ENCODE results near the gene INSRR.

The INSRR gene

DNA sequence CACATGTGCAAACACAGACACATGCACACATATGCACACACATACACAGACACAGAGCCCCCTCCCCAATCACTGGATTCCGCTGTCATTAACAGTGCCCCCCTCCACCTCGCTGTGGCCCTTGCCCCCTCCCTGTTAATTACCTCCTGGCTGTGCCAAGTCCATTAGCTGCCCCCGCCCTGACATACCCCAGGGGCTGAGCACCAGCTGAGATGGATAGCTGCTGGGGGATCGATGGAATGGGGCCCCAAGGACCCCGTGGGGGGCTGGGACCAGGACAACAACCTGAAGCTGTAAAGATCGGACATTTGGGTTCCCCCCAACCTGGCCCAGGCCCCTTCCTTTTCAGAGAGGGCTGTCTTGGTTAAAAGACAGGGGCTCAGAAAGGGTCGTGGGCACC is 25.0 kb upstream of the INSRR start:
- no peaks in the 10 kb centered on the region for H3K4me1 ChIP-seq (ENCODE audit: control extremely low read depth in 1 of 4, control insufficient read depth in 4 of 4, insufficient read depth in 4 of 4, low read length in 3 of 4)
- no peak overlapping the region for H3K27ac ChIP-seq (ENCODE audit: insufficient read depth in 1 of 2, low read depth in 1 of 2, low read length in 2 of 2, poor library complexity in 1 of 2, severe bottlenecking in 2 of 2)
- no peaks in the 10 kb centered on the region for H3K9me3 ChIP-seq (ENCODE audit: control extremely low read depth in 1 of 5, control insufficient read depth in 4 of 5, insufficient read depth in 2 of 5, low read depth in 1 of 5, low read length in 4 of 5)
- H3K4me3 ChIP-seq (ENCODE audit: control insufficient read depth in 1 of 7, extremely low read depth in 1 of 7, insufficient read depth in 4 of 7, low read depth in 2 of 7, low read length in 6 of 7), result no peak overlapping the region
- H3K27me3 ChIP-seq (replicated peaks in 2 of 5; ENCODE audit: control insufficient read depth in 4 of 5, insufficient read depth in 5 of 5, low read length in 4 of 5), result peaks cover 0 to 18% (median 11%) of the 10 kb centered on the region in 5 experiments
- H3K36me3 ChIP-seq (ENCODE audit: control insufficient read depth in 4 of 4, insufficient read depth in 4 of 4, low read length in 3 of 4), result no peaks in the 10 kb centered on the region
- DNase-seq, result no peak
- ChIA-PET POLR2A (no interaction called here), CTCF (interaction anchor here (1.2 to 12.7 kb wide), 5 partner anchors 9 to 85 kb away, joined by 3 to 201 read pairs (median 101); partner anchors contain the start of genes LRRC71 and NTRK1)
- 76% methylated on average over 4 of the region's 7 CpGs for WGBS (ENCODE audit: insufficient coverage)

- Histone ChIP-seq H3K4me1 (ENCODE audit: control extremely low read depth in 1 of 4, control insufficient read depth in 4 of 4, insufficient read depth in 4 of 4, low read length in 3 of 4) (no peaks in the 10 kb centered on the region), H3K9me3 (ENCODE audit: control extremely low read depth in 1 of 5, control insufficient read depth in 4 of 5, insufficient read depth in 2 of 5, low read depth in 1 of 5, low read length in 4 of 5) (no peaks in the 10 kb centered on the region), H3K36me3 (ENCODE audit: control insufficient read depth in 4 of 4, insufficient read depth in 4 of 4, low read length in 3 of 4) (no peaks in the 10 kb centered on the region), H3K4me3 (ENCODE audit: control insufficient read depth in 1 of 7, extremely low read depth in 1 of 7, insufficient read depth in 4 of 7, low read depth in 2 of 7, low read length in 6 of 7) (no peak overlapping the region), H3K27me3 (replicated peaks in 2 of 5; ENCODE audit: control insufficient read depth in 4 of 5, insufficient read depth in 5 of 5, low read length in 4 of 5) (peaks cover 0 to 28% (median 16%) of the 10 kb centered on the region in 5 experiments), H3K27ac (ENCODE audit: insufficient read depth in 1 of 2, low read depth in 1 of 2, low read length in 2 of 2, poor library complexity in 1 of 2, severe bottlenecking in 2 of 2) (no peak overlapping the region)
- ChIA-PET POLR2A (no interaction called here), CTCF (interaction anchor here (1.3 to 12.7 kb wide), 5 partner anchors 9 to 84 kb away, joined by 4 to 201 read pairs (median 75); partner anchors contain the start of genes LRRC71 and PEAR1)
- DNase-seq, result no peak
- 95% methylated on average over 2 of the region's 3 CpGs for WGBS (ENCODE audit: insufficient coverage)
These were observed 23.6 kb upstream of the INSRR start for GRCh38 chr1:156882543-156882942.

GRCh38 chr1:156881663-156882062 is 22.7 kb upstream of the INSRR start:
- POLR2A ChIA-PET, result no interaction called here
- no peak overlapping the region for H3K4me3 ChIP-seq (ENCODE audit: control insufficient read depth in 1 of 7, extremely low read depth in 1 of 7, insufficient read depth in 4 of 7, low read depth in 2 of 7, low read length in 6 of 7)

DNA sequence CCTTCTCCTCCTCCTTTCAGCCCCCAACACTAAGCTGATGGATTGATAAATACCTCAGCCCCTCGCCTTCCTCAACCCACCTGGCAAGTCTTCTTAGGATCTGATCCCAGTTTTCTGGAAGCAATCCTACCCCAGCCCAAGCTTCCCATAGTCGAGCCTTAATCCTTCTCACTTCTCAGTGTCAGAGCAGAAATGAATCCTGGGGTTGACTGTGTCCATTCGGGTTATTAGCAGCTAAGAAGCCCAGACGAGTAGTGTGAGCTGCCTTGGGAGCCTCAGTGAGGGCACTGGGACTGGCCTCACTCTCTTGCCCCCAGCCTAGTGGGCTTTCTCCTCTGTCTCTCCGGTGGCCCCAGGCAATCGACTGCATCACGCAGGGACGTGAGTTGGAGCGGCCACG is 22.2 kb upstream of the INSRR start:
- POLR2A ChIA-PET, result no interaction called here
- DNase-seq, result no peak
- no peak overlapping the region for H3K4me3 ChIP-seq (ENCODE audit: control insufficient read depth in 1 of 7, extremely low read depth in 1 of 7, insufficient read depth in 4 of 7, low read depth in 2 of 7, low read length in 6 of 7)
- no peak overlapping the region for H3K27ac ChIP-seq (ENCODE audit: insufficient read depth in 1 of 2, low read depth in 1 of 2, low read length in 2 of 2, poor library complexity in 1 of 2, severe bottlenecking in 2 of 2)
- no peaks in the 10 kb centered on the region for H3K9me3 ChIP-seq (ENCODE audit: control extremely low read depth in 1 of 5, control insufficient read depth in 4 of 5, insufficient read depth in 2 of 5, low read depth in 1 of 5, low read length in 4 of 5)
- no peaks in the 10 kb centered on the region for H3K36me3 ChIP-seq (ENCODE audit: control insufficient read depth in 4 of 4, insufficient read depth in 4 of 4, low read length in 3 of 4)
- CTCF ChIA-PET, result interaction anchor here (0.8 to 12.7 kb wide), 7 partner anchors 11 to 190 kb away, joined by 3 to 104 read pairs (median 3); partner anchors contain the start of genes NTRK1 and PEAR1
- WGBS (ENCODE audit: insufficient coverage), result 84% methylated on average over 8 of the region's 10 CpGs
- peaks cover 0 to 28% (median 6%) of the 10 kb centered on the region in 5 experiments for H3K27me3 ChIP-seq (replicated peaks in 2 of 5; ENCODE audit: control insufficient read depth in 4 of 5, insufficient read depth in 5 of 5, low read length in 4 of 5)
- no peaks in the 10 kb centered on the region for H3K4me1 ChIP-seq (ENCODE audit: control extremely low read depth in 1 of 4, control insufficient read depth in 4 of 4, insufficient read depth in 4 of 4, low read length in 3 of 4)

More at GRCh38 chr1:156881663-156882062, 22.7 kb upstream of the INSRR start:
- CTCF ChIA-PET, result interaction anchor here (1.3 to 12.7 kb wide), 4 partner anchors 10 to 83 kb away, joined by 4 to 104 read pairs (median 42); partner anchors contain the start of gene PEAR1
- H3K9me3 ChIP-seq (ENCODE audit: control extremely low read depth in 1 of 5, control insufficient read depth in 4 of 5, insufficient read depth in 2 of 5, low read depth in 1 of 5, low read length in 4 of 5), result no peaks in the 10 kb centered on the region
- H3K4me1 ChIP-seq (ENCODE audit: control extremely low read depth in 1 of 4, control insufficient read depth in 4 of 4, insufficient read depth in 4 of 4, low read length in 3 of 4), result no peaks in the 10 kb centered on the region
- 100% methylated on average over 2 of the region's 4 CpGs for WGBS (ENCODE audit: insufficient coverage)
- no peaks in the 10 kb centered on the region for H3K36me3 ChIP-seq (ENCODE audit: control insufficient read depth in 4 of 4, insufficient read depth in 4 of 4, low read length in 3 of 4)
- no peak overlapping the region for H3K27ac ChIP-seq (ENCODE audit: insufficient read depth in 1 of 2, low read depth in 1 of 2, low read length in 2 of 2, poor library complexity in 1 of 2, severe bottlenecking in 2 of 2)
- DNase-seq, result no peak
- H3K27me3 ChIP-seq (replicated peaks in 2 of 5; ENCODE audit: control insufficient read depth in 4 of 5, insufficient read depth in 5 of 5, low read length in 4 of 5), result peaks cover 0 to 26% (median 10%) of the 10 kb centered on the region in 5 experiments

DNA sequence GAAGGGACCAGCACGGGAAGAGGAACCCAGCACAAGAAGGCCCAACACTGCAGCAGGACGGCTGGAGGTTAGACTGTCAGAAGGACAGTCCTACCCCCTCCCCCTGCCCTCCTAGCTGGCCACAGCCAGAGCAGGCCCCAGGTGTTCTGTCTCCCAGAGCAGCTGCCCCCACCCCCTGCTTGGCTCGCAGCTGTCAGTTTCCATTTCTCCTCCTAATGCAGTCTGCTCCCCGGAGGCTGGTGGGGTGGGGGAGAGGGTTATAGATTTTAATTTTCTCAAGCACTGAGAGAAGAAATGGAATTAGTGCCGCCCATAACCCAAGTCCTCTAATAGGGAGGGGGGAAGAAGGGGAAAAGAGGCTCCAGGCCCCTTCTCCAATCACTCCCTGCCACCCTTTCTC is 21.6 kb upstream of the INSRR start:
- CTCF ChIA-PET, result interaction anchor here (0.8 to 12.7 kb wide), 9 partner anchors 11 to 189 kb away, joined by 3 to 104 read pairs (median 3); partner anchors contain the start of genes NTRK1 and PEAR1
- DNase-seq, result no peak
- POLR2A ChIA-PET, result no interaction called here
- Histone ChIP-seq H3K27me3 (replicated peaks in 2 of 5; ENCODE audit: control insufficient read depth in 4 of 5, insufficient read depth in 5 of 5, low read length in 4 of 5) (peaks cover 0 to 32% (median 9%) of the 10 kb centered on the region in 5 experiments), H3K4me3 (ENCODE audit: control insufficient read depth in 1 of 7, extremely low read depth in 1 of 7, insufficient read depth in 4 of 7, low read depth in 2 of 7, low read length in 6 of 7) (no peak overlapping the region), H3K36me3 (ENCODE audit: control insufficient read depth in 4 of 4, insufficient read depth in 4 of 4, low read length in 3 of 4) (no peaks in the 10 kb centered on the region), H3K9me3 (ENCODE audit: control extremely low read depth in 1 of 5, control insufficient read depth in 4 of 5, insufficient read depth in 2 of 5, low read depth in 1 of 5, low read length in 4 of 5) (no peaks in the 10 kb centered on the region), H3K27ac (ENCODE audit: insufficient read depth in 1 of 2, low read depth in 1 of 2, low read length in 2 of 2, poor library complexity in 1 of 2, severe bottlenecking in 2 of 2) (no peak overlapping the region), H3K4me1 (ENCODE audit: control extremely low read depth in 1 of 4, control insufficient read depth in 4 of 4, insufficient read depth in 4 of 4, low read length in 3 of 4) (no peaks in the 10 kb centered on the region)
- WGBS (ENCODE audit: insufficient coverage), result 88% methylated on average over 1 of the region's 5 CpGs

GRCh38 chr1:156879876-156880275 is 21.0 kb upstream of the INSRR start:
- Histone ChIP-seq H3K4me1 (ENCODE audit: control extremely low read depth in 1 of 4, control insufficient read depth in 4 of 4, insufficient read depth in 4 of 4, low read length in 3 of 4) (no peaks in the 10 kb centered on the region), H3K9me3 (ENCODE audit: control extremely low read depth in 1 of 5, control insufficient read depth in 4 of 5, insufficient read depth in 2 of 5, low read depth in 1 of 5, low read length in 4 of 5) (no peaks in the 10 kb centered on the region), H3K27me3 (replicated peaks in 2 of 5; ENCODE audit: control insufficient read depth in 4 of 5, insufficient read depth in 5 of 5, low read length in 4 of 5) (peaks cover 0 to 32% (median 11%) of the 10 kb centered on the region in 5 experiments), H3K4me3 (ENCODE audit: control insufficient read depth in 1 of 7, extremely low read depth in 1 of 7, insufficient read depth in 4 of 7, low read depth in 2 of 7, low read length in 6 of 7) (no peak overlapping the region), H3K36me3 (ENCODE audit: control insufficient read depth in 4 of 4, insufficient read depth in 4 of 4, low read length in 3 of 4) (no peaks in the 10 kb centered on the region), H3K27ac (ENCODE audit: insufficient read depth in 1 of 2, low read depth in 1 of 2, low read length in 2 of 2, poor library complexity in 1 of 2, severe bottlenecking in 2 of 2) (no peak overlapping the region)
- DNase-seq, result no peak
- ChIA-PET CTCF (interaction anchor here (0.6 to 10.7 kb wide), 6 partner anchors 12 to 189 kb away, joined by 3 to 75 read pairs (median 3); partner anchors contain the start of genes NTRK1 and PEAR1), POLR2A (no interaction called here)
- 93% methylated on average over 16 of the region's 21 CpGs for WGBS (ENCODE audit: insufficient coverage)

DNA sequence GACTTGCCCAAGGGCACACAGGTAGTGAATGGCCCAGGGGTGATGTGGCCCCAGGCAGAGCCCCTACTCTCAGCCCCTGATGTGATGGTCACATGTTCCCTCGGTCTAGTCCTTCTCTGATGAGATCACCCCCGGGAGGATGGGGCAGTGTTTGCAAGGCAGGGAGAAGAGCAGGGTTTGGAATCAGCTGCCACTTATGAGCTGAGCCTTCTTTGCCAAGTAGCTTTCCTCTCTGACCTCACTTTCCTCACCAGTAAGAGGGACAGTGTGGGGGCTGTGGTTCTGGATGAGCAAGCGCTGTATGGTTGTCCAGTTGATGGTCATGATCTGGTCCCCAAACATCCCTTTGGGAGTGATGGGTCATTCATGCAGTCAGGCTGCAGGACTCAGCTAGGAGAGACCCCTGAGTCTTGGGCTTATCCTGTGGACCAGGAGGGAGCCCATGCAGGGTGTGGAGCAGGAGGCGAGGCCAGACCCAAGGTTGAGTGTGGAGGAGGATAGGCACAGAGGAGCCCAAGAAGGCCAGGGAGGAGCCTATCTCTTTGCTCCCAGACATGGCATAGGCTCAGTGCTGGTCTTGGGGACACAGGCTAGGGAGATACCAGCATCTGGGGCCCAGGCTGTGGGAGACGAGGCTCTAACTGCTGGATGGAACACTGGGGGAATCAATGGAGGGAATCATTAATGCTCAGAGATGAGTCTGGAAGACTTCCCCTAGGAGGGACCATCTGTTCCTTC is 18.7 kb upstream of the INSRR start:
- ChIA-PET POLR2A (no interaction called here), CTCF (interaction anchor here (1.3 to 10.7 kb wide), 4 partner anchors 9 to 217 kb away, joined by 3 to 75 read pairs (median 5); partner anchors contain the start of gene PEAR1)
- no peaks in the 10 kb centered on the region for H3K9me3 ChIP-seq (ENCODE audit: control extremely low read depth in 1 of 5, control insufficient read depth in 4 of 5, insufficient read depth in 2 of 5, low read depth in 1 of 5, low read length in 4 of 5)
- 100% methylated on average over 3 of the region's 5 CpGs for WGBS (ENCODE audit: insufficient coverage)
- H3K4me1 ChIP-seq (ENCODE audit: control extremely low read depth in 1 of 4, control insufficient read depth in 4 of 4, insufficient read depth in 4 of 4, low read length in 3 of 4), result no peaks in the 10 kb centered on the region
- peaks cover 0 to 31% (median 11%) of the 10 kb centered on the region in 5 experiments for H3K27me3 ChIP-seq (replicated peaks in 2 of 5; ENCODE audit: control insufficient read depth in 4 of 5, insufficient read depth in 5 of 5, low read length in 4 of 5)
- no peaks in the 10 kb centered on the region for H3K36me3 ChIP-seq (ENCODE audit: control insufficient read depth in 4 of 4, insufficient read depth in 4 of 4, low read length in 3 of 4)
- no peak overlapping the region for H3K27ac ChIP-seq (ENCODE audit: insufficient read depth in 1 of 2, low read depth in 1 of 2, low read length in 2 of 2, poor library complexity in 1 of 2, severe bottlenecking in 2 of 2)
- no peak for DNase-seq
- no peak overlapping the region for H3K4me3 ChIP-seq (ENCODE audit: control insufficient read depth in 1 of 7, extremely low read depth in 1 of 7, insufficient read depth in 4 of 7, low read depth in 2 of 7, low read length in 6 of 7)
